Endothelial cell of umbilical vein (primary cell): ENCODE results near the gene DDX10.

Experiments
- GATA2 ChIP-seq: IDR thresholded peaks from 2 replicates; pipeline ENCODE4 v1.7.0; 2011; ENCODE audit warnings: low read depth, mild to moderate bottlenecking, moderate library complexity, mixed read lengths, low read length; ENCODE audit not compliant: insufficient read length, insufficient read depth
- JUN ChIP-seq: IDR thresholded peaks from 2 replicates; pipeline ENCODE4 v1.6.1; 2011; ENCODE audit warnings: borderline replicate concordance, low read depth; ENCODE audit not compliant: insufficient read length, insufficient read depth
- MYC ChIP-seq: IDR thresholded peaks from one replicate; pipeline ENCODE4 v1.6.1; 2011; ENCODE audit warnings: mild to moderate bottlenecking, low read depth, low read length
- POLR2A ChIP-seq: IDR thresholded peaks from 2 replicates; pipeline ENCODE4 v1.6.1; 2012; ENCODE audit warnings: low read depth, mild to moderate bottlenecking, control low read depth, low read length
- POLR2AphosphoS5 ChIP-seq: IDR thresholded peaks from 2 replicates; pipeline ENCODE4 v1.6.1; 2012; ENCODE audit warnings: low read depth, mild to moderate bottlenecking, control low read depth, low read length, moderate library complexity; ENCODE audit not compliant: insufficient read depth
- TF ChIP-seq, protein P1 (sequence below): IDR thresholded peaks from 2 replicates; pipeline ENCODE4 v1.6.1; 2011; ENCODE audit not compliant: insufficient read depth, insufficient read length
- TF ChIP-seq, protein P2 (sequence below), 2 donors: IDR thresholded peaks; 1 replicate in 1 of 2; 2 replicates in 1 of 2; pipeline ENCODE4 v1.5.1; 2011; ENCODE audit warnings: low read length in 2 of 2, mild to moderate bottlenecking in 2 of 2, moderate library complexity in 2 of 2, control low read depth in 1 of 2, inconsistent platforms in 1 of 2, low read depth in 1 of 2; ENCODE audit not compliant: insufficient read depth in 1 of 2; ENCODE audit errors: extremely low read depth in 1 of 2

DNA sequence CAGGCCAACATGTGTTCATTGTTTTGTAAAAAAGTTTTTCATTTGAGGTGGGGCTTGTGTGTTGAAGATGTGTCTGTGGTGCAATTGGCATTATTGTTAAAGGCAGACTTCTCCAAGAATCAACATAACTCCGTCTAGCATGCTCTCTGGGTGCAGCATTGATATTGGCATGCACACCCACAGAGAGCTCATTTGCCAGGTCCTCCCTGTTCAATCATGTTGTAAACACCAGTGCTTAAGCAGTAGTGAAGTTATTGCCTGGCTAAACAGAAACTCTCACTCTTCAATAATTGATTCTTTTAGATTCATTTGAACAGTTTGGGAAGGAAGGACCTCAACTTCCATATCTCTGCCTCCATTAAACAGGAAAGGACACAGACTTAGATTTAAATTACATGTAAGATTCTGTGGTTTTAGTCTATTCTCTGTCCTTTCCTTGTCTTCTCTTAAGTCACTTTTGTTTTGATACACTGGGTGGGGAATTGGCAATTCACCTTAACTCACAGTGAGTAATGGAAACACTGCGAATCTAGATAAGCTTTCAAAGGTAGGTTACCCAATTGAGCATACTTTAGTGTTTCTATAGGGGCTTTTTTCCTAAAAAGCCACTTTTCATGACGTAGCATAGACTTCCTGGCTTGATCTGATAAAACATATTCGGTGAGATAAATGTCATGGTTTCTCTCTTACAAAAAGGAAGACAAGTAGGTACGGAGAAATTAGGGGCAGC lies 40.5 kb upstream of the DDX10 start:
- TF ChIP-seq, protein P1, sequence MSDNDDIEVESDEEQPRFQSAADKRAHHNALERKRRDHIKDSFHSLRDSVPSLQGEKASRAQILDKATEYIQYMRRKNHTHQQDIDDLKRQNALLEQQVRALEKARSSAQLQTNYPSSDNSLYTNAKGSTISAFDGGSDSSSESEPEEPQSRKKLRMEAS = no peak
- TF ChIP-seq, protein P2, sequence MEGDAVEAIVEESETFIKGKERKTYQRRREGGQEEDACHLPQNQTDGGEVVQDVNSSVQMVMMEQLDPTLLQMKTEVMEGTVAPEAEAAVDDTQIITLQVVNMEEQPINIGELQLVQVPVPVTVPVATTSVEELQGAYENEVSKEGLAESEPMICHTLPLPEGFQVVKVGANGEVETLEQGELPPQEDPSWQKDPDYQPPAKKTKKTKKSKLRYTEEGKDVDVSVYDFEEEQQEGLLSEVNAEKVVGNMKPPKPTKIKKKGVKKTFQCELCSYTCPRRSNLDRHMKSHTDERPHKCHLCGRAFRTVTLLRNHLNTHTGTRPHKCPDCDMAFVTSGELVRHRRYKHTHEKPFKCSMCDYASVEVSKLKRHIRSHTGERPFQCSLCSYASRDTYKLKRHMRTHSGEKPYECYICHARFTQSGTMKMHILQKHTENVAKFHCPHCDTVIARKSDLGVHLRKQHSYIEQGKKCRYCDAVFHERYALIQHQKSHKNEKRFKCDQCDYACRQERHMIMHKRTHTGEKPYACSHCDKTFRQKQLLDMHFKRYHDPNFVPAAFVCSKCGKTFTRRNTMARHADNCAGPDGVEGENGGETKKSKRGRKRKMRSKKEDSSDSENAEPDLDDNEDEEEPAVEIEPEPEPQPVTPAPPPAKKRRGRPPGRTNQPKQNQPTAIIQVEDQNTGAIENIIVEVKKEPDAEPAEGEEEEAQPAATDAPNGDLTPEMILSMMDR (IDR thresholded peaks at IDR 0.05; ENCODE audit: extremely low read depth in 1 of 2, insufficient read depth in 1 of 2, low read depth in 1 of 2, low read length in 2 of 2) = no peak
- TF ChIP-seq MYC (no peak), POLR2AphosphoS5 (no peak), POLR2A (no peak), JUN (no peak), GATA2 (no peak)
